G401 (cell line): Measurements from ENCODE around the gene SMPD3. TPM values are rescaled to one million over a fixed set of nuclear protein-coding genes. Genes with fewer than 3 reads are reported as not detected.

Experiments
- DNase-seq: peaks from one replicate; pipeline ENCODE4 v3.0.0-alpha.2; 2015; ENCODE audit warnings: low spot score
- in situ Hi-C: cut with HindIII; loops from 2 replicates; pipeline ENCODE4 v1.10.0; 2016; ENCODE audit warnings: low sequenced_read_pairs, mixed read lengths
- total RNA-seq: library from RNA; depleted of rRNA; stranded (reverse); fragments of >200 nt; shearing (Covaris generic); gene quantifications from 2 replicates; pipeline ENCODE4 v1.2.3, GENCODE V29; 2014

SMPD3 gene
- total RNA-seq, 1 experiment from 2014 or later = 0.03 TPM

- DNase-seq = peak; percentile 67
- in situ Hi-C loops = no loop called here
Observed at GRCh38 chr16:68416057-68417046, 32.0 kb downstream of the SMPD3 start.

- in situ Hi-C loops = no loop called here
- peak; percentile 42 for DNase-seq
Observed at GRCh38 chr16:68414581-68414980, 33.7 kb downstream of the SMPD3 start.

DNA sequence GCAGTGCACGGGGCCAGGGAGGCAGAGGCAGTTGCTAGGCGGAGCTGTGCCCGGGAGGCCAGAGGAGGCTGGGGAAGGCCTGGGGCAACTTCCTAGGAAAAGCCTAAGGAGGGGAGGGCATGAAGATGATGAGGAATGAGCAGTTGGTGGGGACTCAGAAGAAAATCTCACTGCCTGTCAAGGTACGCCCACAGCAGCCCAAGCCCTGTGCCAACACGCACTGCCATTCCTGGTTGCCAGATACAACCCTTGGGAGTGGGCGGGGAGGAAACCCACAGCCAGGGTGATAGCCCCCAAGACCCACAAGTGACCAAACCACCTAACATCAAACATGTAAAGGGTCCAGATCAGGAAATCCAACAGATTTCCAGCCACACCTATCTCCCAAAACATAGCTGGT lies 36.2 kb downstream of the SMPD3 start:
- no peak for DNase-seq
- in situ Hi-C loops = no loop called here

DNA sequence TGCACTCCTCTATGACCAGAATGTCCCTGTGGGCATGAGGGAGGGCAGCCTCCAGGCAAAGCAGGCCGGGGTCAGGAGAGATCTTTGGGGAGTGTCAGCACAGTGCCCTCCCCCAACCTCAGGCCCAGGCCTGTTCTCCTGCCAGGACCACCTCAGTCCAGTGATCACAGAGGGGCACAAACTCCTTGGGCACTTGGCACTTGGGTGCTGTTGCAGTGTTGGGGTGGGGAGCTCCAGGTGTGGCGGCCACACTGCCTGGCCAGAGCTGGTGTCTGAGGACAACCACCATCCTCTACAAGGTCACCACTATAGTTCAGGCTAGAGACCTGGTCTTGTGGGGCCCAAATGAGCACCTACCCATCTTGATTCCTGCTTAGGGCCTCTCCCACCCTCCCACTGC lies 37.2 kb downstream of the SMPD3 start:
- in situ Hi-C loops = no loop called here
- no peak for DNase-seq

DNA sequence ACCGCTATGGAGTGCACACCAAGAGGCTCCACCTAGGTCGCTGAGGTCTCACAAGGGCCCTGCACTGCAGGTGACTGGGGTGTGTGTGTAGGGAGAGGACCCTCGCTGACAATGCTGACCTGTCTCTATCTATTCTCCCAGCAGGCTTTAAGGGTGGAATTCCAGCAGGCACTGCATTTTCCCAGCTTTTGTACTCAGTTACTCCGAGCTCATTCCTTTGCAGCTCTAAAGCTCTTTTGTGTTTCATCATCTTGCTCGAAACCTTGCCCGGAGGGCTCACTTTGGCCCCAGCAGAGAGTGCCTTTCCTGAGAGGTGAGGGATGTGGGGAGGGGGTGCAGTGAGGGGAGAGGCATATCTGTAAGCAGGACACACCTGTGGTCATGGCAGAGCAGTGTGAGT lies 39.3 kb downstream of the SMPD3 start:
- in situ Hi-C loops = no loop called here
- DNase-seq = no peak

DNA sequence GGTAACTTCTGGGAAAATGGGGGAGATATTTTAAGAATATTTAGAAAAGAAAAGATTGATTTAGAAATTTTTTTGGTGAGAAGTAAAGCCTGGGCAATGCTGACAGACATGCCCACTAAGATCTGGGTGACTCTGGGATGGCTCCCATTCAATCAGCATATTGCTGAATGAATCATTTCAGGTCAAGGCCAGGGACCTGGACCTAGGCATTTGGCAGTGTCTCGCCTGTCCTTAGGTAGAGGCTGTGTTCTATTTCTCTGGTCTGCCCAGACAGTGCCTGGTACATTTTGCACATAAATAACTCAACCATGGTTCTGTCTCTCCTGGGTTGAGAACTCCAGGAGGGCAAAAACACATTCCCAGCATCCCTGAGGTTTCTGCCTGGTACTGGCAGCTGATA lies 39.9 kb downstream of the SMPD3 start:
- no peak for DNase-seq
- in situ Hi-C loops = no loop called here

GRCh38 chr16:68406458-68407152 lies 41.7 kb downstream of the SMPD3 start:
- no peak for DNase-seq
- in situ Hi-C loops = no loop called here

GRCh38 chr16:68404736-68405345 lies 43.5 kb downstream of the SMPD3 start:
- in situ Hi-C loops = no loop called here
- no peak for DNase-seq

GRCh38 chr16:68403704-68404103 lies 44.6 kb downstream of the SMPD3 start:
- in situ Hi-C loops = no loop called here
- DNase-seq = no peak

DNA sequence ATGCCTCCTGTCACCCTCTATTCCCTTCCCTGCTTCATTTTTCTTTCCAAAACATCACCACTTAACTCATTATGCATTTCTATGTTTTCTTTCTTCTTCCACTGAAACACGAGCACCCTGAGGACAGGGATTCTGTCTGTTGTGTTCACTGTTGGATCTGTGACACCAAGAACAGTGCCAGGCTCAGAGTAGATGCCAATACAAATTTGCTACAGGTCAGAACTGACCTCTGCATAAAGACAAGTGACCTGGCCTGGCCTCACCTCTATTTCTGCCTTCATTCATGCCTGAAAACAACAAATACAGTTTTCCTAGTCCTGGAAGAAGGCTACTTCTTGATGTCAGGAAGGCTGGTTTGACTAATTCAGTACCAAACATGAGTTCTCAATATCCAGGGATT lies 45.1 kb downstream of the SMPD3 start:
- in situ Hi-C loops = no loop called here
- DNase-seq = no peak

- in situ Hi-C loops = no loop called here
- no peak for DNase-seq
Observed at GRCh38 chr16:68402748-68403040, 45.6 kb downstream of the SMPD3 start.

- in situ Hi-C loops = no loop called here
- DNase-seq = no peak
Observed at GRCh38 chr16:68401871-68402747, 46.2 kb downstream of the SMPD3 start.

GRCh38 chr16:68400924-68401460 lies 47.3 kb downstream of the SMPD3 start:
- no peak for DNase-seq
- in situ Hi-C loops = no loop called here

DNA sequence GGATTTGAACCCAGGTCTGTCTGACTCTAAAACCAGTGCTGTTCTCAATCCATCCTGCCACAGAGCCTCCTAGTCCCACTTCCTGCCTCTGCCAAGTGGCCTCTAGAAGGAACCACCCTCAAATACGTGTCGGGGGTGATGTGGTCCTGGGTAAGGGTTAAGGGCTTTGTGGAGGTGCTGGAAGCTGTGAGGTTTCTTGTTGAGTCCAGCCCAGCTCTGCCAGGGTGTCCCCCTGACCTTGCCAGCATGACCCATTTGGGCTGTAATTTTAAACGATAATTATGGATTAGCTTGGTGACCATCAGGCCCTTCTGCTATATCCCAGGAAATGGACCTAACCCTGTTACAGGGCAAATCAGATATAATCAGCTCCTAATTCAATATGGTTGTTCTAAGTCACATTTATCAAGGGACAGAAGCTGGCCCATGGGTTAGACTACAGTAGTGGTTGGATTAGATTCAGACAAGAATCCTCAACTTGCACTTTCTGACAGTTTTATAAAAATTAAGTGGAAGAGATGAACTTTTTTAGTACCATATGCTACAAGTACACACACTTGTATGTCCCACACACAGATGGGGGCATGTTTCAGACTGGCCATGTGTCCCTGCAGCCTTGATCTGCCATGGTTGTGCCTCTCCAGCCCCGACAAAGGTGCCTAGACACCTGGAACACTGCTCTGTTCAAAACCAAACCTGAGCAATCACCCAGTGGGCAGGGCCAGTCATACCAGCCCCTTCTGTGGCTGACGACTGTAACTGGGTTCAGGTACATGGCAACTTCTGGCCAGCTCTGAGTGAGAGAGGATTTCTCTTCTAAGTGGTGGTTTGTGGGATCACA lies 48.0 kb downstream of the SMPD3 start:
- no peak for DNase-seq
- in situ Hi-C loops = no loop called here

- no peak for DNase-seq
- in situ Hi-C loops = no loop called here
Observed at GRCh38 chr16:68399456-68399855, 48.9 kb downstream of the SMPD3 start.

- in situ Hi-C loops = no loop called here
Observed at GRCh38 chr16:68397710-68398201, 50.6 kb downstream of the SMPD3 start.

GRCh38 chr16:68396481-68396880 lies 51.8 kb downstream of the SMPD3 start:
- DNase-seq = no peak
- in situ Hi-C loops = no loop called here

More at GRCh38 chr16:68397710-68398201, 50.6 kb downstream of the SMPD3 start:
- no peak for DNase-seq

DNA sequence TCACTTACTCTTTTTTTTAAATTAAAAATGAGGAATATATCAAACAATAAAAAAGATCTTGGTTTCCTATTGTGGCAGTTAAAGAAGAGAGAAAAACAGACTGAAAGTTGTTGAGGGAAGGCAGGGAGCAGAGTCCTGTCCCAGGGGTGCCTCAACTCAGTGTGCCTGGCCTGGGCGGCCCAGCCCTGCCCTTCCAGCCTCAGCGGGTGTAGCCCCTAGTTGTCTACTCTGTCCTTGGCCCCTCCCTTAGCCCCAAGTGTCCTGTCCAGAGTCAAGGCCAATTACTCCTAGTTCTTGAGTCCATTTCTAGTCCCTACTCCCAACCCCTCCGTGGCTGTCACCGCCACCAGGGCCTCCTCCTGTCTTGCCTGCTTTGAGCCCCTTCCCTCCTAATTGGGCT lies 52.5 kb downstream of the SMPD3 start:
- DNase-seq = no peak
- in situ Hi-C loops = no loop called here
